ES-I3 (cell line): ENCODE measurements around the gene MPC1.

Source experiments
- H3K36me3 ChIP-seq: 2 replicates; pipeline ENCODE4 v1.6.1; 2013; ENCODE audit warnings: mild to moderate bottlenecking, low read length, control low read depth, moderate library complexity; ENCODE audit not compliant: insufficient read depth
- H3K4me1 ChIP-seq: 2 replicates; pipeline ENCODE4 v1.6.1; 2013; ENCODE audit warnings: mild to moderate bottlenecking, control low read depth, low read length; ENCODE audit not compliant: insufficient read depth
- H3K9ac ChIP-seq: 2 replicates; pipeline ENCODE4 v1.6.1; 2013; ENCODE audit warnings: low read depth, mild to moderate bottlenecking, low read length, moderate library complexity
- H3K9me3 ChIP-seq: 2 replicates; pipeline ENCODE4 v1.6.1; 2013; ENCODE audit warnings: mild to moderate bottlenecking, low read length, moderate library complexity; ENCODE audit not compliant: control insufficient read depth, insufficient read depth

MPC1 gene

GRCh38 chr6:166382933-166383801, at the start of gene MPC1:
TSS of gene MPC1 (minus strand) at chr6:166382940. CDS start at chr6:166382876, 64 bp downstream.
- Histone ChIP-seq H3K36me3 (no peaks in the 10 kb centered on the region), H3K9ac (peak within 1 kb of the TSS; percentile 94), H3K4me1 (no peaks in the 10 kb centered on the region; the same call in 1 of the 2 replicates), H3K9me3 (no peaks in the 10 kb centered on the region)

GRCh38 chr6:166430269-166430668, 47.5 kb upstream of the MPC1 start:
- Histone ChIP-seq H3K9ac (no peak overlapping the region), H3K9me3 (no peaks in the 10 kb centered on the region)

GRCh38 chr6:166424431-166424830, 41.7 kb upstream of the MPC1 start:
- Histone ChIP-seq H3K4me1 (0 out of 2 replicates have a peak, but pooled peaks cover 4% of the 10 kb centered on the region), H3K9me3 (no peaks in the 10 kb centered on the region), H3K36me3 (no peaks in the 10 kb centered on the region), H3K9ac (no peak overlapping the region)

More at GRCh38 chr6:166430269-166430668, 47.5 kb upstream of the MPC1 start:
- Histone ChIP-seq H3K4me1 (no peaks in the 10 kb centered on the region), H3K36me3 (no peaks in the 10 kb centered on the region)

GRCh38 chr6:166423781-166424180, 41.0 kb upstream of the MPC1 start:
- H3K36me3 ChIP-seq = no peaks in the 10 kb centered on the region

GRCh38 chr6:166423051-166423745, 40.5 kb upstream of the MPC1 start:
- Histone ChIP-seq H3K9ac (no peak overlapping the region), H3K4me1 (0 out of 2 replicates have a peak, but pooled peaks cover 4% of the 10 kb centered on the region), H3K36me3 (no peaks in the 10 kb centered on the region), H3K9me3 (no peaks in the 10 kb centered on the region)

More at GRCh38 chr6:166423781-166424180, 41.0 kb upstream of the MPC1 start:
- H3K9me3 ChIP-seq = no peaks in the 10 kb centered on the region
- H3K9ac ChIP-seq = no peak overlapping the region
- 0 out of 2 replicates have a peak, but pooled peaks cover 4% of the 10 kb centered on the region for H3K4me1 ChIP-seq

- Histone ChIP-seq H3K9ac (no peak overlapping the region), H3K4me1 (0 out of 2 replicates have a peak, but pooled peaks cover 4% of the 10 kb centered on the region), H3K36me3 (no peaks in the 10 kb centered on the region), H3K9me3 (no peaks in the 10 kb centered on the region)
Measured at GRCh38 chr6:166422201-166422940, 39.6 kb upstream of the MPC1 start.

GRCh38 chr6:166420351-166420750, 37.6 kb upstream of the MPC1 start:
- Histone ChIP-seq H3K36me3 (no peaks in the 10 kb centered on the region), H3K9ac (no peak overlapping the region), H3K9me3 (no peaks in the 10 kb centered on the region), H3K4me1 (0 out of 2 replicates have a peak, but pooled peaks cover 4% of the 10 kb centered on the region)

GRCh38 chr6:166419717-166420116, 37.0 kb upstream of the MPC1 start:
- 0 out of 2 replicates have a peak, but pooled peaks cover 4% of the 10 kb centered on the region for H3K4me1 ChIP-seq
- no peaks in the 10 kb centered on the region for H3K9me3 ChIP-seq
- no peaks in the 10 kb centered on the region for H3K36me3 ChIP-seq
- H3K9ac ChIP-seq = no peak overlapping the region

GRCh38 chr6:166419286-166419685, 36.5 kb upstream of the MPC1 start:
- Histone ChIP-seq H3K9ac (no peak overlapping the region), H3K36me3 (no peaks in the 10 kb centered on the region), H3K4me1 (0 out of 2 replicates have a peak, but pooled peaks cover 4% of the 10 kb centered on the region), H3K9me3 (no peaks in the 10 kb centered on the region)

- H3K4me1 ChIP-seq = 0 out of 2 replicates have a peak, but pooled peaks cover 4% of the 10 kb centered on the region
- no peaks in the 10 kb centered on the region for H3K36me3 ChIP-seq
- H3K9me3 ChIP-seq = no peaks in the 10 kb centered on the region
- no peak overlapping the region for H3K9ac ChIP-seq
Measured at GRCh38 chr6:166418691-166419143, 36.0 kb upstream of the MPC1 start.

- H3K9ac ChIP-seq = no peak overlapping the region
- 0 out of 2 replicates have a peak, but pooled peaks cover 4% of the 10 kb centered on the region for H3K4me1 ChIP-seq
- H3K9me3 ChIP-seq = no peaks in the 10 kb centered on the region
- no peaks in the 10 kb centered on the region for H3K36me3 ChIP-seq
Measured at GRCh38 chr6:166417285-166417691, 34.5 kb upstream of the MPC1 start.

- H3K4me1 ChIP-seq = no peaks in the 10 kb centered on the region
- no peaks in the 10 kb centered on the region for H3K9me3 ChIP-seq
- no peak overlapping the region for H3K9ac ChIP-seq
- H3K36me3 ChIP-seq = no peaks in the 10 kb centered on the region
Measured at GRCh38 chr6:166415833-166416347, 33.1 kb upstream of the MPC1 start.

- Histone ChIP-seq H3K4me1 (peaks cover 3% of the 10 kb centered on the region), H3K9ac (no peak overlapping the region), H3K9me3 (no peaks in the 10 kb centered on the region), H3K36me3 (no peaks in the 10 kb centered on the region)
Measured at GRCh38 chr6:166415306-166415705, 32.6 kb upstream of the MPC1 start.

- Histone ChIP-seq H3K9me3 (no peaks in the 10 kb centered on the region), H3K4me1 (peaks cover 13% of the 10 kb centered on the region)
Measured at GRCh38 chr6:166413491-166413951, 30.8 kb upstream of the MPC1 start.

More at GRCh38 chr6:166413491-166413951, 30.8 kb upstream of the MPC1 start:
- Histone ChIP-seq H3K36me3 (no peaks in the 10 kb centered on the region), H3K9ac (no peak overlapping the region)
